PC-9 (cell line): Measurements from ENCODE around the gene ITGA6. TPM values are rescaled to one million over a fixed set of nuclear protein-coding genes. Genes with fewer than 3 reads are reported as not detected.

Experiments
- BruUV-seq: library from RNA; stranded (reverse); fragments of 400-500 nt; replicated peaks from 2 replicates; lab custom pipeline; 2021; lab: Mats Ljungman, UMichigan
- CTCF ChIA-PET: fragments of 300-600 bp; sonication (Branson Sonifier 250); formaldehyde crosslinking; loops from one replicate; lab custom pipeline; 2022; ENCODE audit warnings: antibody characterized with exemption; lab: Charles Lee
- POLR2A ChIA-PET: fragments of 300-600 bp; sonication (Branson Sonifier 250); formaldehyde crosslinking; loops from one replicate; lab custom pipeline; 2022; ENCODE audit warnings: antibody characterized with exemption; ENCODE audit not compliant: unreplicated experiment; lab: Charles Lee
- DNase-seq, 2 experiments: peaks; one replicate each; pipeline versions ENCODE4 v3.0.0 to v3.0.0-alpha.2; 2015 to 2022; ENCODE audit warnings: mixed read lengths in 1 of 2
- H2AFZ ChIP-seq: fragments of 200-600 bp; sonication (generic); 2 replicates; pipeline ENCODE4 v1.8.1; 2017; ENCODE audit warnings: antibody characterized with exemption
- H3F3A ChIP-seq: fragments of 200-600 bp; sonication (generic); 2 replicates; pipeline ENCODE4 v1.8.1; 2017; ENCODE audit warnings: antibody characterized with exemption, mild to moderate bottlenecking, low read depth; ENCODE audit not compliant: insufficient read depth
- H3K27ac ChIP-seq: fragments of 200-600 bp; sonication (generic); 2 replicates; pipeline ENCODE4 v1.6.1; 2016; ENCODE audit warnings: mixed run types
- H3K27me3 ChIP-seq: fragments of 200-600 bp; sonication (generic); 2 replicates; pipeline ENCODE4 v1.6.1; 2016; ENCODE audit warnings: low read depth, mixed run types; ENCODE audit not compliant: insufficient read depth
- H3K36me3 ChIP-seq: fragments of 200-600 bp; sonication (generic); 2 replicates; pipeline ENCODE4 v1.6.1; 2016; ENCODE audit warnings: low read depth, mixed run types
- H3K4me1 ChIP-seq: fragments of 200-600 bp; sonication (generic); replicated peaks from 2 replicates; pipeline ENCODE4 v1.6.1; 2016; ENCODE audit warnings: mixed run types; ENCODE audit not compliant: insufficient read depth
- H3K4me2 ChIP-seq: fragments of 200-600 bp; sonication (generic); 2 replicates; pipeline ENCODE4 v1.6.1; 2017; ENCODE audit warnings: mixed run types
- H3K4me3 ChIP-seq: fragments of 200-600 bp; sonication (generic); 2 replicates; pipeline ENCODE4 v1.6.1; 2016; ENCODE audit warnings: mixed run types
- H3K79me2 ChIP-seq: fragments of 200-600 bp; sonication (generic); 2 replicates; pipeline ENCODE4 v1.6.1; 2017; ENCODE audit warnings: low read depth, mixed run types
- H3K9me2 ChIP-seq: fragments of 200-600 bp; sonication (generic); 2 replicates; pipeline ENCODE4 v1.8.1; 2017; ENCODE audit warnings: mild to moderate bottlenecking; ENCODE audit not compliant: insufficient read depth
- H3K9me3 ChIP-seq: fragments of 200-600 bp; sonication (generic); 2 replicates; pipeline ENCODE4 v1.8.1; 2016; ENCODE audit warnings: low read depth; ENCODE audit not compliant: insufficient read depth
- H4K20me1 ChIP-seq: fragments of 200-600 bp; sonication (generic); 2 replicates; pipeline ENCODE4 v1.8.1; 2017; ENCODE audit not compliant: insufficient read depth
- CTCF ChIP-seq: fragments of 200-600 bp; sonication (generic); conservative IDR thresholded peaks from 2 replicates; pipeline ENCODE4 v1.6.1; 2017; ENCODE audit warnings: mixed run types, antibody characterized with exemption, mild to moderate bottlenecking, moderate library complexity
- EZH2 ChIP-seq: fragments of 200-600 bp; sonication (generic); IDR thresholded peaks from 2 replicates; pipeline ENCODE4 v1.8.0; 2017; ENCODE audit warnings: antibody characterized with exemption, low read depth
- intact Hi-C: fragments of 100-400 bp; cut with micrococcal nuclease; formaldehyde crosslinking; loops from one replicate; pipeline ENCODE4 v1.10.0; 2022; ENCODE audit not compliant: unreplicated experiment
- total RNA-seq: library from RNA; stranded (reverse); gene quantifications from 2 replicates; pipeline ENCODE4 v1.2.3, GENCODE V29; 2021

The ITGA6 gene
- total RNA-seq, 1 experiment from 2014 or later: 213 TPM

GRCh38 chr2:172427990-172428831 lies 825 bp downstream of the ITGA6 start:
- H3K4me2 ChIP-seq: peak overlapping the region; percentile 73
- intact Hi-C loops: loop anchor here (1.0 to 10.0 kb wide), 8 partner anchors 14 to 1313 kb away; no protein-coding TSS in a partner anchor
- H2AFZ ChIP-seq: peak overlapping the region; percentile 92

GRCh38 chr2:172428832-172429210 lies 1.4 kb downstream of the ITGA6 start:
- Histone ChIP-seq H3K36me3 (peaks cover 3% of the 10 kb centered on the region; the same call in 1 of the 2 replicates), H3K27ac (peak overlapping the region; percentile 52), H3K4me2 (peak overlapping the region; percentile 73), H3K79me2 (peaks cover 65% of the 10 kb centered on the region), H3K27me3 (no peaks in the 10 kb centered on the region), H4K20me1 (no peaks in the 10 kb centered on the region), H3K9me3 (no peaks in the 10 kb centered on the region), H3K9me2 (no peaks in the 10 kb centered on the region), H3K4me3 (peak overlapping the region; percentile 57), H2AFZ (peak overlapping the region; percentile 92), H3K4me1 (peaks cover 51% of the 10 kb centered on the region), H3F3A (peaks cover 24% of the 10 kb centered on the region)
- POLR2A ChIA-PET: interaction anchor here (0.6 to 2.3 kb wide), 6 partner anchors 10 to 197 kb away, joined by 3 to 17 read pairs (median 4); no protein-coding TSS in a partner anchor
- TF ChIP-seq CTCF (no peak), EZH2 (no peak)
- BruUV-seq: no TSS peak
- DNase-seq: no peak
- intact Hi-C loops: loop anchor here (1.0 to 10.0 kb wide), 5 partner anchors 13 to 1314 kb away; no protein-coding TSS in a partner anchor
- CTCF ChIA-PET: interaction anchor here (0.6 to 6.9 kb wide), 6 partner anchors 11 to 56 kb away, joined by 4 to 87 read pairs (median 7); no protein-coding TSS in a partner anchor

More at GRCh38 chr2:172427990-172428831, 825 bp downstream of the ITGA6 start:
- POLR2A ChIA-PET: interaction anchor here (0.5 to 1.2 kb wide), 6 partner anchors 10 to 906 kb away, joined by 3 to 14 read pairs (median 7); partner anchors contain the start of gene CYBRD1
- DNase-seq: peak; percentile 71 to 79
- Histone ChIP-seq H3K27me3 (no peaks in the 10 kb centered on the region), H3K4me1 (peaks cover 47% of the 10 kb centered on the region), H4K20me1 (no peaks in the 10 kb centered on the region), H3K36me3 (peaks cover 3% of the 10 kb centered on the region; the same call in 1 of the 2 replicates), H3K9me2 (no peaks in the 10 kb centered on the region), H3K27ac (peak overlapping the region; percentile 52), H3K79me2 (peaks cover 59% of the 10 kb centered on the region), H3F3A (peaks cover 24% of the 10 kb centered on the region), H3K9me3 (no peaks in the 10 kb centered on the region), H3K4me3 (peak overlapping the region; percentile 57)
- CTCF ChIA-PET: interaction anchor here (0.6 to 6.9 kb wide), 8 partner anchors 12 to 257 kb away, joined by 3 to 87 read pairs (median 6); no protein-coding TSS in a partner anchor
- TF ChIP-seq CTCF (peak; percentile 27), EZH2 (no peak)
- TSS peak; percentile 35 for BruUV-seq

GRCh38 chr2:172429301-172429968 lies 2.0 kb downstream of the ITGA6 start:
- H3K36me3 ChIP-seq: peaks cover 3% of the 10 kb centered on the region
- ChIA-PET CTCF (interaction anchor here (0.7 to 6.9 kb wide), 8 partner anchors 11 to 200 kb away, joined by 3 to 87 read pairs (median 4); no protein-coding TSS in a partner anchor), POLR2A (interaction anchor here (0.6 to 2.3 kb wide), 6 partner anchors 10 to 257 kb away, joined by 3 to 17 read pairs (median 3); no protein-coding TSS in a partner anchor)
- H3F3A ChIP-seq: peaks cover 24% of the 10 kb centered on the region
- peak overlapping the region; percentile 57 for H3K4me3 ChIP-seq
- H3K4me1 ChIP-seq: peaks cover 58% of the 10 kb centered on the region
- H3K79me2 ChIP-seq: peaks cover 71% of the 10 kb centered on the region
- no peaks in the 10 kb centered on the region for H3K9me2 ChIP-seq
- no peaks in the 10 kb centered on the region for H4K20me1 ChIP-seq
- no peak overlapping the region for H2AFZ ChIP-seq
- TF ChIP-seq EZH2: no peak
- TF ChIP-seq CTCF: no peak; the same call in 1 of the 2 replicates
- DNase-seq: peak; percentile 39 to 47
- no TSS peak for BruUV-seq
- peak overlapping the region; percentile 73 for H3K4me2 ChIP-seq
- intact Hi-C loops: loop anchor here (1.0 to 10.0 kb wide), 3 partner anchors 33 to 1315 kb away; no protein-coding TSS in a partner anchor
- no peaks in the 10 kb centered on the region for H3K9me3 ChIP-seq
- peak overlapping the region; percentile 52 for H3K27ac ChIP-seq
- no peaks in the 10 kb centered on the region for H3K27me3 ChIP-seq
